Activated CD8-positive, alpha-beta memory T cell treated with anti-CD3 and anti-CD28 coated beads for 24 hours (primary cell): Measurements from ENCODE around the gene NRXN3.

Experiments used
- DNase-seq: peaks from one replicate; pipeline ENCODE4 v3.0.0-alpha.2; 2020

The NRXN3 gene

GRCh38 chr14:78170203-78170602, at the start of gene NRXN3:
NRXN3 (plus strand) TSS chr14:78170373; CDS start chr14:78243094, 72,721 bp downstream.
- DNase-seq = no peak

- DNase-seq = no peak
Measured at GRCh38 chr14:78122436-78122835, 47.7 kb upstream of the NRXN3 start.

- DNase-seq = no peak
Measured at GRCh38 chr14:78123650-78124253, 46.4 kb upstream of the NRXN3 start.

- DNase-seq = no peak
Measured at GRCh38 chr14:78127961-78128360, 42.2 kb upstream of the NRXN3 start.

GRCh38 chr14:78129375-78129774, 40.8 kb upstream of the NRXN3 start:
- no peak for DNase-seq

GRCh38 chr14:78130356-78130755, 39.8 kb upstream of the NRXN3 start:
- no peak for DNase-seq

- DNase-seq = no peak
Measured at GRCh38 chr14:78131201-78131600, 39.0 kb upstream of the NRXN3 start.

- DNase-seq = no peak
Measured at GRCh38 chr14:78131616-78132015, 38.6 kb upstream of the NRXN3 start.

- DNase-seq = no peak
Measured at GRCh38 chr14:78135450-78135891, 34.7 kb upstream of the NRXN3 start.

GRCh38 chr14:78136695-78137094, 33.5 kb upstream of the NRXN3 start:
- DNase-seq = no peak

GRCh38 chr14:78141590-78141989, 28.6 kb upstream of the NRXN3 start:
- no peak for DNase-seq

- DNase-seq = no peak
Measured at GRCh38 chr14:78142998-78143397, 27.2 kb upstream of the NRXN3 start.

GRCh38 chr14:78143489-78144145, 26.6 kb upstream of the NRXN3 start:
- DNase-seq = no peak

- DNase-seq = no peak
Measured at GRCh38 chr14:78152201-78153063, 17.7 kb upstream of the NRXN3 start.

GRCh38 chr14:78153064-78153341, 17.2 kb upstream of the NRXN3 start:
- no peak for DNase-seq

- DNase-seq = no peak
Measured at GRCh38 chr14:78154827-78155226, 15.3 kb upstream of the NRXN3 start.

GRCh38 chr14:78156196-78156595, 14.0 kb upstream of the NRXN3 start:
- no peak for DNase-seq

GRCh38 chr14:78157494-78158437, 12.4 kb upstream of the NRXN3 start:
- no peak for DNase-seq

- no peak for DNase-seq
Measured at GRCh38 chr14:78162202-78162601, 8.0 kb upstream of the NRXN3 start.

GRCh38 chr14:78164226-78164853, 5.8 kb upstream of the NRXN3 start:
- no peak for DNase-seq

- DNase-seq = no peak
Measured at GRCh38 chr14:78172428-78172827, 2.3 kb downstream of the NRXN3 start.

- DNase-seq = no peak
Measured at GRCh38 chr14:78173346-78174035, 3.3 kb downstream of the NRXN3 start.
